ENCODE results near the gene RBM39.
"Not testable (repeated sequence)": the region's sequence is repeated elsewhere in the genome, so short reads cannot be mapped to it uniquely, and the experiment has no call there.

RBM39 gene

GRCh38 chr20:35741892-35742740 lies at the start of gene RBM39:
Gene RBM39, minus strand, starts transcription at chr20:35742260. Its CDS starts 1,386 bp downstream, at chr20:35740874.
- peak; percentile 99 for DNase-seq

GRCh38 chr20:35791821-35792220 lies 49.8 kb upstream of the RBM39 start:
- no peak for DNase-seq

- no peak for DNase-seq
Measured at GRCh38 chr20:35791097-35791496, 49.0 kb upstream of the RBM39 start.

GRCh38 chr20:35788796-35789195 lies 46.7 kb upstream of the RBM39 start:
- DNase-seq: no peak

- DNase-seq: not testable (repeated sequence)
Measured at GRCh38 chr20:35785541-35785940, 43.5 kb upstream of the RBM39 start.

GRCh38 chr20:35783811-35784210 lies 41.8 kb upstream of the RBM39 start:
- not testable (repeated sequence) for DNase-seq

- no peak for DNase-seq
Measured at GRCh38 chr20:35776513-35777101, 34.5 kb upstream of the RBM39 start.

- DNase-seq: no peak
Measured at GRCh38 chr20:35774391-35774790, 32.3 kb upstream of the RBM39 start.

GRCh38 chr20:35773154-35773751 lies 31.2 kb upstream of the RBM39 start:
- DNase-seq: no peak

GRCh38 chr20:35772563-35773058 lies 30.6 kb upstream of the RBM39 start:
- no peak for DNase-seq

GRCh38 chr20:35771689-35772562 lies 29.9 kb upstream of the RBM39 start, which contains the start of gene PHF20:
Gene PHF20, plus strand, starts transcription at chr20:35772015. Its CDS starts 29,508 bp downstream, at chr20:35801523.
- DNase-seq: peak; percentile 93

GRCh38 chr20:35771367-35771688 lies 29.3 kb upstream of the RBM39 start:
- no peak for DNase-seq

- no peak for DNase-seq
Measured at GRCh38 chr20:35768731-35769664, 26.9 kb upstream of the RBM39 start.

GRCh38 chr20:35767683-35768481 lies 25.8 kb upstream of the RBM39 start:
- no peak for DNase-seq

GRCh38 chr20:35766843-35767242 lies 24.8 kb upstream of the RBM39 start:
- DNase-seq: no peak

GRCh38 chr20:35764936-35765335 lies 22.9 kb upstream of the RBM39 start:
- not testable (repeated sequence) for DNase-seq

GRCh38 chr20:35762461-35762860 lies 20.4 kb upstream of the RBM39 start:
- no peak for DNase-seq

GRCh38 chr20:35761548-35761947 lies 19.5 kb upstream of the RBM39 start:
- not testable (repeated sequence) for DNase-seq

GRCh38 chr20:35757098-35757705 lies 15.1 kb upstream of the RBM39 start:
- DNase-seq: no peak

GRCh38 chr20:35756404-35756803 lies 14.3 kb upstream of the RBM39 start:
- no peak for DNase-seq

All from NCI-H526 treated with DMSO at 0.1 percent for 48 hours (cell line).